Measurements from ENCODE around the gene RBM28. TPM values are rescaled to one million over a fixed set of nuclear protein-coding genes. Genes with fewer than 3 reads are reported as not detected.

RBM28 gene
- total RNA-seq, 1 donor from 2014 or later = 56.7 TPM

DNA sequence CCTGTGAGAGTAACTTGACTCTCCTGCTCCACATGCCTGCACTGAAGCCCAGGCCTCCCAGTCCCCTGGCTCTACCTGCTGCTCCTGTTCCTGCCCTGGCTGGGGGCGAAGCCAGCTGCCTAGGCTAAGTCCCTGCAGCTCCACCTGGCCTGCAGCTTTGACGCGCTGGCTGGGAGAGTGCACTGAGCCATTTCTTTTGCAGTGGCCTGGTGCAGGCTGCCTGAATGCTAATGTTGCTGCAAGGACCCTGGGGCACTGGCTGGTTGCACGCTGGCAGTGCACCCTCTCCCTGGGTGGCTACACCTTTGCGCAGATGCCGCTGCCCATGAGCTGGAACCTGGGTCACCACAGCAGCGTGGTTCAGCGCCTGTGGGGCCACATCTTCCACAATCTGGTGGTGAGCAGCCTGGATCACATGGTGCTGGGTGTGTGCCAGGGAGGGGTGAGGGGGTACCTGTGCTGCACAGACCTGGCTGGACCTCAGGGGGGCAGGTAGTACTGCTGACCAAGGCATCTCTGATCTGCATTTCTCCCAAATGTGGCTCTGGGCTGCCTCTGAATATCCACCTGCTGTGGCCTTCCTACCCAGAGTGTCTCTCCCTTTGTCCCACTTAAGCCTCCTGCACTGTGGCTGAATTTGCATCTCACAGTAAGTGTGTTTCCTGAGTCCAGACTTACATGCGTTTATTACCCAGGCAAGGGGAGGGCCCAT, 46.1 kb upstream of the RBM28 start:
- Mint-ChIP-seq H3K4me1 (ENCODE audit: low read depth) (no peaks in the 10 kb centered on the region), H3K27ac (no peak overlapping the region), H3K4me3 (ENCODE audit: low read depth) (no peak overlapping the region), H3K36me3 (ENCODE audit: insufficient read depth) (no peaks in the 10 kb centered on the region), H3K27me3 (peaks cover 26% of the 10 kb centered on the region), H3K9me3 (ENCODE audit: low read depth) (no peaks in the 10 kb centered on the region)
- TF ChIP-seq, protein P1, sequence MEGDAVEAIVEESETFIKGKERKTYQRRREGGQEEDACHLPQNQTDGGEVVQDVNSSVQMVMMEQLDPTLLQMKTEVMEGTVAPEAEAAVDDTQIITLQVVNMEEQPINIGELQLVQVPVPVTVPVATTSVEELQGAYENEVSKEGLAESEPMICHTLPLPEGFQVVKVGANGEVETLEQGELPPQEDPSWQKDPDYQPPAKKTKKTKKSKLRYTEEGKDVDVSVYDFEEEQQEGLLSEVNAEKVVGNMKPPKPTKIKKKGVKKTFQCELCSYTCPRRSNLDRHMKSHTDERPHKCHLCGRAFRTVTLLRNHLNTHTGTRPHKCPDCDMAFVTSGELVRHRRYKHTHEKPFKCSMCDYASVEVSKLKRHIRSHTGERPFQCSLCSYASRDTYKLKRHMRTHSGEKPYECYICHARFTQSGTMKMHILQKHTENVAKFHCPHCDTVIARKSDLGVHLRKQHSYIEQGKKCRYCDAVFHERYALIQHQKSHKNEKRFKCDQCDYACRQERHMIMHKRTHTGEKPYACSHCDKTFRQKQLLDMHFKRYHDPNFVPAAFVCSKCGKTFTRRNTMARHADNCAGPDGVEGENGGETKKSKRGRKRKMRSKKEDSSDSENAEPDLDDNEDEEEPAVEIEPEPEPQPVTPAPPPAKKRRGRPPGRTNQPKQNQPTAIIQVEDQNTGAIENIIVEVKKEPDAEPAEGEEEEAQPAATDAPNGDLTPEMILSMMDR (IDR thresholded peaks at IDR 0.05; ENCODE audit: unreplicated experiment) = no peak
- DNase-seq (ENCODE audit: low spot score, unreplicated experiment) = no peak

GRCh38 chr7:128389085-128389617, 45.4 kb upstream of the RBM28 start:
- H3K9me3 Mint-ChIP-seq (ENCODE audit: low read depth) = no peaks in the 10 kb centered on the region
- no peak for DNase-seq (ENCODE audit: low spot score, unreplicated experiment)
- no peaks in the 10 kb centered on the region for H3K36me3 Mint-ChIP-seq (ENCODE audit: insufficient read depth)
- H3K27me3 Mint-ChIP-seq = peaks cover 26% of the 10 kb centered on the region
- no peak overlapping the region for H3K4me3 Mint-ChIP-seq (ENCODE audit: low read depth)
- no peak overlapping the region for H3K27ac Mint-ChIP-seq
- TF ChIP-seq, protein P1 (IDR thresholded peaks at IDR 0.05; ENCODE audit: unreplicated experiment) = no peak
- H3K4me1 Mint-ChIP-seq (ENCODE audit: low read depth) = no peaks in the 10 kb centered on the region

DNA sequence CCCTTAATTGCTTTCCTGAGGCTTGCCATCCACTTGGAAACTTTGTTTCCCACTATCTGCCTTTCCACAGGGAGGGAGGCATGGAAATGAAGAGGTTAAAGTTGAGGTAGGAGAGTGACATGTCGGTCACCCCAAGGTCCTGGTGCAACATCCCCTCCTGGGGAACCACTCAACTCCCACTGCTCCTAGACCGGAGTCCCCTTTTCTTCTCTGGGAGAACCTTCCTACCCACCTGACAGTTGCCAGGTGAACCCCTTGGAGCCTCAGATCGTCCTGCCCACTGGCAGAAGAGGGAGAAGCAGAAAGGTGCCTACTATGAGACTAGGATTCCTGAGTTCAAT, 44.4 kb upstream of the RBM28 start:
- no peak for DNase-seq (ENCODE audit: low spot score, unreplicated experiment)
- Mint-ChIP-seq H3K4me1 (ENCODE audit: low read depth) (no peaks in the 10 kb centered on the region), H3K27me3 (peaks cover 34% of the 10 kb centered on the region), H3K4me3 (ENCODE audit: low read depth) (no peak overlapping the region), H3K36me3 (ENCODE audit: insufficient read depth) (no peaks in the 10 kb centered on the region), H3K27ac (no peak overlapping the region), H3K9me3 (ENCODE audit: low read depth) (no peaks in the 10 kb centered on the region)
- TF ChIP-seq, protein P1 (IDR thresholded peaks at IDR 0.05; ENCODE audit: unreplicated experiment) = no peak

GRCh38 chr7:128387216-128388144, 43.8 kb upstream of the RBM28 start:
- Mint-ChIP-seq H3K4me1 (ENCODE audit: low read depth) (no peaks in the 10 kb centered on the region), H3K9me3 (ENCODE audit: low read depth) (no peaks in the 10 kb centered on the region), H3K4me3 (ENCODE audit: low read depth) (no peak overlapping the region), H3K27me3 (peaks cover 35% of the 10 kb centered on the region), H3K36me3 (ENCODE audit: insufficient read depth) (no peaks in the 10 kb centered on the region), H3K27ac (no peak overlapping the region)
- DNase-seq (ENCODE audit: low spot score, unreplicated experiment) = peak; percentile 79
- TF ChIP-seq, protein P1 (IDR thresholded peaks at IDR 0.05; ENCODE audit: unreplicated experiment) = peak; percentile 92
